Smooth muscle cell (in vitro differentiated cells): ENCODE data around the gene ETV3. TPM values are rescaled to one million over a fixed set of nuclear protein-coding genes. Genes with fewer than 3 reads are reported as not detected.

Experiments
- DNase-seq: peaks from one replicate; lab custom pipeline; 2025; ENCODE audit not compliant: unreplicated experiment; lab: John Stamatoyannopoulos, UW
- H2AFZ ChIP-seq: fragments of 200-600 bp; sonication (generic); 2 replicates; pipeline ENCODE4 v1.6.0; 2016; ENCODE audit warnings: antibody characterized with exemption, low read depth, mild to moderate bottlenecking
- H3F3A ChIP-seq: fragments of 200-600 bp; sonication (generic); 2 replicates; pipeline ENCODE4 v1.6.0; 2017; ENCODE audit warnings: antibody characterized with exemption, low read depth
- H3K27ac ChIP-seq: fragments of 200-600 bp; sonication (generic); 2 replicates; pipeline ENCODE4 v1.5.1; 2016; ENCODE audit warnings: low read depth, mild to moderate bottlenecking
- H3K27me3 ChIP-seq: fragments of 200-600 bp; sonication (generic); 2 replicates; pipeline ENCODE4 v1.6.1; 2016; ENCODE audit warnings: low read depth, mild to moderate bottlenecking
- H3K36me3 ChIP-seq: fragments of 200-600 bp; sonication (generic); 2 replicates; pipeline ENCODE4 v1.5.1; 2016; ENCODE audit warnings: low read depth
- H3K4me1 ChIP-seq: fragments of 200-600 bp; sonication (generic); 2 replicates; pipeline ENCODE4 v1.5.1; 2016; ENCODE audit warnings: low read depth
- H3K4me2 ChIP-seq: fragments of 200-600 bp; sonication (generic); 2 replicates; pipeline ENCODE4 v1.6.0; 2016; ENCODE audit warnings: mild to moderate bottlenecking
- H3K4me3 ChIP-seq: fragments of 200-600 bp; sonication (generic); 2 replicates; pipeline ENCODE4 v1.5.1; 2016; ENCODE audit warnings: mild to moderate bottlenecking
- H3K79me2 ChIP-seq: fragments of 200-600 bp; sonication (generic); 2 replicates; pipeline ENCODE4 v1.6.0; 2016; ENCODE audit warnings: low read depth, mild to moderate bottlenecking
- H3K9ac ChIP-seq: fragments of 200-600 bp; sonication (generic); 2 replicates; pipeline ENCODE4 v1.6.0; 2016; ENCODE audit warnings: low read depth
- H3K9me3 ChIP-seq: fragments of 200-600 bp; sonication (generic); replicated peaks from 2 replicates; pipeline ENCODE4 v1.5.1; 2016; ENCODE audit warnings: low read depth
- H4K20me1 ChIP-seq: fragments of 200-600 bp; sonication (generic); 2 replicates; pipeline ENCODE4 v1.6.0; 2016; ENCODE audit warnings: low read depth
- WGBS: methylation state at CpG from one replicate; pipeline ENCODE4 v1.1.7; 2016; ENCODE audit warnings: low lambda C conversion rate; 5-methylcytosine and 5-hydroxymethylcytosine counted together
- polyA plus RNA-seq: library from polyadenylated mRNA; unstranded; fragments of >200 nt; fragmentation: Nextera tagmentation; extraction: Ambion mirVana; gene quantifications from 2 replicates; pipeline ENCODE4 v1.2.1, GENCODE V29; 2016
- total RNA-seq: library from RNA; depleted of rRNA; stranded (reverse); fragments of >200 nt; gene quantifications from 2 replicates; pipeline ENCODE4 v1.2.3, GENCODE V29; 2014
- TF ChIP-seq, protein P1 (sequence below): fragments of 200-600 bp; sonication (generic); IDR thresholded peaks from 2 replicates; pipeline ENCODE4 v1.5.1; 2017; ENCODE audit warnings: borderline replicate concordance, mild to moderate bottlenecking, antibody characterized with exemption; ENCODE audit not compliant: insufficient read depth, poor library complexity, severe bottlenecking

The ETV3 gene
- total and polyA plus RNA-seq, 2 experiments from 2014 or later: 11.4 to 33.2 TPM

DNA sequence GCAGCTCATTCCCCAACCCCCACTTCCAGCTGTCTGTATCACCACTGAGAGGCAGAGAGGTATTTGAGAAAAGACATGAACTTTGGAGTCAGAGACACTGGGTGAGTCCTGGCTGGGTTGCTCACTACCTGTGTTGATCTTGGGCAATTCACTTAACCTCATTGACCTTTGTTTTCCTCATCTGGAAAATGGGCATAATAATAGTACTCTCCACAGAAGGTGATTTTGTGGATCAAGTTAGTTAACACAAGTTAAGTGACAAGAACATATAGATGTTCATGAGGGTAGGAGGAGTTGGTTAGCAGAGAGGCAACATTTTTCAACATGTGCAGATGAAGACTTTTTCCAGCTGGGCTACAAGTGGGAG is 21.5 kb downstream of the ETV3 start:
- Histone ChIP-seq H3K9ac (no peak overlapping the region), H3F3A (peaks cover 6% of the 10 kb centered on the region), H3K4me3 (no peak overlapping the region), H3K4me1 (peaks cover 13% of the 10 kb centered on the region), H3K27me3 (no peaks in the 10 kb centered on the region), H3K79me2 (no peaks in the 10 kb centered on the region), H3K9me3 (no peaks in the 10 kb centered on the region), H3K4me2 (no peak overlapping the region), H3K27ac (no peak overlapping the region), H2AFZ (no peak overlapping the region), H3K36me3 (no peaks in the 10 kb centered on the region), H4K20me1 (peaks cover 11% of the 10 kb centered on the region)
- TF ChIP-seq, protein P1, sequence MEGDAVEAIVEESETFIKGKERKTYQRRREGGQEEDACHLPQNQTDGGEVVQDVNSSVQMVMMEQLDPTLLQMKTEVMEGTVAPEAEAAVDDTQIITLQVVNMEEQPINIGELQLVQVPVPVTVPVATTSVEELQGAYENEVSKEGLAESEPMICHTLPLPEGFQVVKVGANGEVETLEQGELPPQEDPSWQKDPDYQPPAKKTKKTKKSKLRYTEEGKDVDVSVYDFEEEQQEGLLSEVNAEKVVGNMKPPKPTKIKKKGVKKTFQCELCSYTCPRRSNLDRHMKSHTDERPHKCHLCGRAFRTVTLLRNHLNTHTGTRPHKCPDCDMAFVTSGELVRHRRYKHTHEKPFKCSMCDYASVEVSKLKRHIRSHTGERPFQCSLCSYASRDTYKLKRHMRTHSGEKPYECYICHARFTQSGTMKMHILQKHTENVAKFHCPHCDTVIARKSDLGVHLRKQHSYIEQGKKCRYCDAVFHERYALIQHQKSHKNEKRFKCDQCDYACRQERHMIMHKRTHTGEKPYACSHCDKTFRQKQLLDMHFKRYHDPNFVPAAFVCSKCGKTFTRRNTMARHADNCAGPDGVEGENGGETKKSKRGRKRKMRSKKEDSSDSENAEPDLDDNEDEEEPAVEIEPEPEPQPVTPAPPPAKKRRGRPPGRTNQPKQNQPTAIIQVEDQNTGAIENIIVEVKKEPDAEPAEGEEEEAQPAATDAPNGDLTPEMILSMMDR: no peak
- DNase-seq: no peak

DNA sequence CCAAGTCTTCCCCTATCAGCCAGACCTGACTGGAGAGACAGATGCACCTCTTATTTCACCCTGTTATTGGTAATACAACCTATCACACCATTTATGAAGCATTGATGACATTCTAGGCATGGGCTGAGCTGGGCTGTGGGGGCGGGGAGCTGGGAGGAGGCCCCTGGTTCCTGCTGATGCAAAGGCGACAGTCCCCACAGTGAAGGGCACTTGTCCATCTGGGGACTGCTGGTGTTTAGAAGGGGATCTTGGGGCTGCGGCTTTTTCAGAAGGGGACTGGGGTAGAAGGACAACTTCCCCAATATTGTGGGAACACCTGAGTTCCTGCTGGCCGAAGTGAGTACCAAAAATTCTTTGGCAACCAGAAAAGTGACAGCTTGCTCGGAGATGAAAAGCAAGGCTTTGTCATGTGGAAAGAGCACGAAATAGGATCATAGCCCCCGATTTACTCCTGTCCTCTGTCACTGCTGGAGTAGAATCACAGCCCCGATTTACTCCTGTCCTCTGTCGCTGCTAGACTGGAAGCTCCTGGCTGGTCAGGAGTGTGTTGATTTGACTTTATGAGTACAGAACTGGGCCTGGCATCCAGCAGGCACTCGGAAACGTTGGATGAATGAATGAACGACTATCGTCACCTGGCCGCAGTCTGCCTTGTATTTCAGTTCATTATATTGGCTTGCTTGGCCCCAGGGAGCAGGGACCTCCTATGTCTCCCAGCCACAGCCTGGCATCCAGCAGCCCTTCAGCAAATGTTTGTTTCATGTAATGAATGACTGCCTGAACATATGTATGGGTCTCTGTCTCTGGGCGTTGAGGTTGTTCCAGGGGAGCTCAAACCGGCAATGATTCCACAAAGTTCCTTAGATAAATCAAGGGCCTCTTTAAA is 22.1 kb downstream of the ETV3 start:
- no peaks in the 10 kb centered on the region for H3K9me3 ChIP-seq
- TF ChIP-seq, protein P1: no peak
- WGBS: 81% methylated on average over 16 of the region's 16 CpGs
- no peaks in the 10 kb centered on the region for H3K79me2 ChIP-seq
- peaks cover 13% of the 10 kb centered on the region for H3K4me1 ChIP-seq
- DNase-seq: no peak
- H2AFZ ChIP-seq: no peak overlapping the region
- H3K4me3 ChIP-seq: no peak overlapping the region
- H3K4me2 ChIP-seq: no peak overlapping the region
- H3K36me3 ChIP-seq: no peaks in the 10 kb centered on the region
- no peaks in the 10 kb centered on the region for H3F3A ChIP-seq
- no peak overlapping the region for H3K27ac ChIP-seq
- H4K20me1 ChIP-seq: peaks cover 4% of the 10 kb centered on the region
- H3K9ac ChIP-seq: no peak overlapping the region
- H3K27me3 ChIP-seq: no peaks in the 10 kb centered on the region

DNA sequence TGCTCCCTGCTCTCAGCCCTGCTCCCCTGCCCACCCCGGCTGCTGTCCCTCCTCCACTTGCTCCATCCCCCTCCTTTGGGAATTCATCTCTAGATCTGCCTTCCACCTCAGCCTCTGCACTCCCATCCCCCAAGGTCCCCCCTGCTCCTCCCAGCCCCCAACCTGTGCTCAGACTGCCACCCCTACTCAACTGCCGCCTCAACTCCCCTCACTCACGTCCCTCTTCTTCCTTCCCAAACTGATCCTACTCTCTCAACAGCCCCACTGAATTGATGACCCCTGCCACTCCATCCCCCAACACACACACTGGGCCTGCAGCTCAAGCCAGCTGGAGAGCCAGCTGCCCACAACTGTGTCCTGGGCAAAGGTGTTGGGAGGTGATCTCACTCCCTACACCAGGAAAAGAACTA is 22.8 kb downstream of the ETV3 start:
- no peak for DNase-seq
- TF ChIP-seq, protein P1: no peak
- 83% methylated on average over 2 of the region's 3 CpGs for WGBS

More for the DNA sequence above, 22.8 kb downstream of the ETV3 start:
- Histone ChIP-seq H3K79me2 (no peaks in the 10 kb centered on the region), H3K9me3 (no peaks in the 10 kb centered on the region), H3K36me3 (no peaks in the 10 kb centered on the region), H3K27ac (no peak overlapping the region), H3K4me3 (no peak overlapping the region), H3K4me1 (peaks cover 13% of the 10 kb centered on the region), H3K27me3 (no peaks in the 10 kb centered on the region), H4K20me1 (no peaks in the 10 kb centered on the region), H2AFZ (no peak overlapping the region), H3K4me2 (no peak overlapping the region), H3F3A (no peaks in the 10 kb centered on the region), H3K9ac (no peak overlapping the region)
